C4-2B (cell line): ENCODE results near the gene MAPK8IP3.

Experiments
- H3K27ac ChIP-seq: fragments of 450-650 bp; 2 replicates; pipeline ENCODE4 v1.5.1; 2017
- ZFX ChIP-seq: fragments of 450-650 bp; IDR thresholded peaks from 2 replicates; pipeline ENCODE4 v1.6.1; 2017
- TF ChIP-seq, protein P1 (sequence below): fragments of 450-650 bp; conservative IDR thresholded peaks from 2 replicates; pipeline ENCODE4 v1.5.1; 2017; ENCODE audit warnings: mild to moderate bottlenecking

The MAPK8IP3 gene

GRCh38 chr16:1787322-1788094, 81.5 kb downstream of the MAPK8IP3 start:
- no peak overlapping the region for H3K27ac ChIP-seq
- TF ChIP-seq, protein P1, sequence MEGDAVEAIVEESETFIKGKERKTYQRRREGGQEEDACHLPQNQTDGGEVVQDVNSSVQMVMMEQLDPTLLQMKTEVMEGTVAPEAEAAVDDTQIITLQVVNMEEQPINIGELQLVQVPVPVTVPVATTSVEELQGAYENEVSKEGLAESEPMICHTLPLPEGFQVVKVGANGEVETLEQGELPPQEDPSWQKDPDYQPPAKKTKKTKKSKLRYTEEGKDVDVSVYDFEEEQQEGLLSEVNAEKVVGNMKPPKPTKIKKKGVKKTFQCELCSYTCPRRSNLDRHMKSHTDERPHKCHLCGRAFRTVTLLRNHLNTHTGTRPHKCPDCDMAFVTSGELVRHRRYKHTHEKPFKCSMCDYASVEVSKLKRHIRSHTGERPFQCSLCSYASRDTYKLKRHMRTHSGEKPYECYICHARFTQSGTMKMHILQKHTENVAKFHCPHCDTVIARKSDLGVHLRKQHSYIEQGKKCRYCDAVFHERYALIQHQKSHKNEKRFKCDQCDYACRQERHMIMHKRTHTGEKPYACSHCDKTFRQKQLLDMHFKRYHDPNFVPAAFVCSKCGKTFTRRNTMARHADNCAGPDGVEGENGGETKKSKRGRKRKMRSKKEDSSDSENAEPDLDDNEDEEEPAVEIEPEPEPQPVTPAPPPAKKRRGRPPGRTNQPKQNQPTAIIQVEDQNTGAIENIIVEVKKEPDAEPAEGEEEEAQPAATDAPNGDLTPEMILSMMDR, result no peak
- TF ChIP-seq ZFX, result no peak

GRCh38 chr16:1788095-1788707, 82.2 kb downstream of the MAPK8IP3 start:
- no peak overlapping the region for H3K27ac ChIP-seq

GRCh38 chr16:1788708-1789100, 82.7 kb downstream of the MAPK8IP3 start:
- H3K27ac ChIP-seq, result no peak overlapping the region
- TF ChIP-seq, protein P1, result no peak
- no peak for TF ChIP-seq ZFX

More at GRCh38 chr16:1788095-1788707, 82.2 kb downstream of the MAPK8IP3 start:
- TF ChIP-seq ZFX, result no peak
- TF ChIP-seq, protein P1, result no peak

- H3K27ac ChIP-seq, result no peak overlapping the region
- TF ChIP-seq, protein P1, result no peak
- TF ChIP-seq ZFX, result no peak
These were observed 83.6 kb downstream of the MAPK8IP3 start for GRCh38 chr16:1789643-1790045.

DNA sequence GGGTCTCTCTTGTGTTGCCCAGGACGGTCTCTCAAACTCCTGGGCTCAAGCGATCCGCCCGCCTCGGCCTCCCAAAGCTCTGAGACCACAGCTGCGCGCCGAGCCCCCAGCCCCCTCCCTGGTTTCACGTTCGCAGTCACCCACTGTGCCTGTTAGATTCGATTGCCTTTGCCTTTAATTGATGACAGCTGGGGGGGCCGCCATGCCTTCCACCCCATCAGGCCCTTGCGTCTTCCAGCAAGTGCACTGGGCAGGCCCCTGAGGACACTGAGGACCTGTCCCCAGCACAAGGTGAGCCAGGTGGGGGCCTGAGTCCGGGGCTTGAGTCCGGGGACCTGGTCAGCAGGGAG, 84.2 kb downstream of the MAPK8IP3 start:
- TF ChIP-seq, protein P1, result no peak
- no peak for TF ChIP-seq ZFX
- no peak overlapping the region for H3K27ac ChIP-seq

DNA sequence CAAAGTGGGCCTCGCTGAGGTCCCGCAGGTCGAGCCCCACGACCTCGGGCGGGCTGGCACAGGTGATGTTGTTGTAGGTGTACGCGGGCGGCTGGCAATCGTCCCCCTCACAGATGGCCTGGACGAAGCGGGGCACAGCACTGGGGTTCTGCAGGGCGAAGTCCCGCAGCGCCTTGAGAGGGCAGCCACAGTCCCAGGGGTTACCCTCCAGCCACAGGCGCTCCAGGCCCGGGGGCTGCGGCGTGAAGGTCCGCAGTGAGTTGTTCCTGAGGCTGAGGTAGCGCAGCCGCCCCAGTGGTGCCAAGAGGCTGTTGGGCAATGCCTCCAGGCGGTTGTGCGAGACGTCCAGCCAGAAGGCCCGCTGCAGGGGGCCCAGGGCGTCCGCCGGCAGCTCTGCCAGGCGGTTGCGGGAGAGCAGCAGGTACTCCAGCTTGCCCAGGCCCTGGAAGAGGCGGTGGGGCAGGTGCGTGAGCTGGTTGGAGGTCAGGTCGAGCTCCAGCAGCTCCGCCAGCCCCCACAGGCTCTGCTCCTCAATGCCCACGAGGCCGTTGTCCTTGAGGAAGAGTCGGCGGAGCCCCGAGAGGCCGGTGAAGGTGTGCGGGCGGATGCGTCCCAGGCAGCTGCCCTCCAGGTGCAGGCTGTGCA, 84.7 kb downstream of the MAPK8IP3 start:
- TF ChIP-seq, protein P1, result no peak
- TF ChIP-seq ZFX, result no peak
- H3K27ac ChIP-seq, result no peak overlapping the region

DNA sequence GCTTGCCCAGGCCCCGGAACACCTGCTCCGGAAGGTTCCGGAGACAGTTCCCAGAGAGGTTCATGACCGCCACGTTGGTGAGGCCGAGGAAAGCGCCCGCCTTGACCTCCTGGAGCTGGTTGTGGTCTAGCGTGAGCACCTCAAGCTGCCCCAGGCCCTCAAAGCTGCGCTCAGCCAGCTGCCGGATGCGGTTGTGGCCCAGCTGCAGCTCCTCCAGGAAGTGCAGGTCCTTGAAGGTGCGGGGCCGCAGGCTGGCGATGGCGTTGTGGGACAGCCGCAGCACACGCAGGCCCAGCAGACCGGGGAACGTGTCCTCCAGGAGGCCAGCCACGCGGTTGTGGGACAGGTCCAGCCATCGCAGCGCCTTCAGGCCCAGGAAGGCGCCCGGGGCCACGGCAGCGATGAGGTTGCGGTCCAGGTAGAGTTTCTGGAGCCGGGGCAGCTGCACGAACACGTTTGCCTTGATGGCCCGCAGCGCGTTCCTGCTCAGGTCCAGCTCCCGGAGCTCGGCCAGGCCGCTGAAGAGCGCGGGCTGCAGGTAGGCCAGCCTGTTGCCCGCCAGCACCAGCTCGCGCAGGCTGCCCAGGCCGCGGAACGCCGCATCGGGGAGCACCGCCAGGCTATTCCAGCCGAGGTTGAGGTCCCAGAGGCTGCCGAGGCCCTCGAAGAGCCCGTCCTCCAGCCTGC, 85.4 kb downstream of the MAPK8IP3 start:
- TF ChIP-seq ZFX, result no peak
- TF ChIP-seq, protein P1, result no peak
- H3K27ac ChIP-seq, result no peak overlapping the region
